GM21390 (cell line): ENCODE data around the gene NUP188.

Experiments used
- ATAC-seq: cut with Tn5 transposase; IDR thresholded peaks from one replicate; pipeline ENCODE4 v1.9.1; 2021; ENCODE audit not compliant: unreplicated experiment

NUP188 gene

DNA sequence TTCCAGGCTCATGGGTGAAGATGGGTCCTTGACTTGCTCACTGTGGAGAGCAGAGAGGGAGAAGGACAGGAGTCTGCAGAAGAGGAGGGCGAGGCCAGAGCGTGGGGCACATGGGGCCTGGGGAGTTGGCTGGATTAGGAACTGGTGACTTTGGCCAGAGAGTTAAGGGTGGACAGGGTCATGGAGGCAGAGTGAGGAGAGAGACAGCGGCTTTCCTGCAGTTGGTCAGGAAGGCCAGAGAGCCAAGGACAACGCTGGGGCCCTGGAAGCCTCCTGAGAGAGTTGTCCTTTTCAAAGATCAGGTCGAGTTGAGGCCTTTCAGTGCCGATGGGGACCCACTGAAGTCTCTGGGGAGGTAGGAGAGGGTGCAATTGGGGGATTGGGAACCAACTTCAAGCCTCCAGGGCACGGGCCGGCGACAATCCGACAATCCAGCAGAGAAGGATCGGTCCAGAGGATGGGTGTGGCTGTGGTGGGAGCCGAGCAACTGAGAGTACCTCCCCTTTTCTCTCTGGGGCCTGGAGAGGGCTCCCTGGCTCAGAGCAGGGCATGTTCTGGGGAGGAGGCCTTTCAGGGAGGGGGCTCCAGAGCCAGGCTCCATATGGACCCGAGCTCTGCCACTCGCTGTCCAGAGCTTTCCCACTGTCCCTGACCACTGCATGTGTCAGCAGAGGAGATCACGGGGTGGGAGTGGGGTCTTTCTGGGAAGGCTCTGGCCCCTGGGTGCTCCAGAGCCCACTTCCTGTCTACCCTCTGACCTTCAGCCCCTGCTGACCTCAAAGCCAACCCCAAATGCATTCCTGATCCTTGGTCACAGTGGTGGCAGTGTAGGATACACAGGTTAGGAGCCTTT is 34.2 kb upstream of the NUP188 start:
- ATAC-seq: no peak

DNA sequence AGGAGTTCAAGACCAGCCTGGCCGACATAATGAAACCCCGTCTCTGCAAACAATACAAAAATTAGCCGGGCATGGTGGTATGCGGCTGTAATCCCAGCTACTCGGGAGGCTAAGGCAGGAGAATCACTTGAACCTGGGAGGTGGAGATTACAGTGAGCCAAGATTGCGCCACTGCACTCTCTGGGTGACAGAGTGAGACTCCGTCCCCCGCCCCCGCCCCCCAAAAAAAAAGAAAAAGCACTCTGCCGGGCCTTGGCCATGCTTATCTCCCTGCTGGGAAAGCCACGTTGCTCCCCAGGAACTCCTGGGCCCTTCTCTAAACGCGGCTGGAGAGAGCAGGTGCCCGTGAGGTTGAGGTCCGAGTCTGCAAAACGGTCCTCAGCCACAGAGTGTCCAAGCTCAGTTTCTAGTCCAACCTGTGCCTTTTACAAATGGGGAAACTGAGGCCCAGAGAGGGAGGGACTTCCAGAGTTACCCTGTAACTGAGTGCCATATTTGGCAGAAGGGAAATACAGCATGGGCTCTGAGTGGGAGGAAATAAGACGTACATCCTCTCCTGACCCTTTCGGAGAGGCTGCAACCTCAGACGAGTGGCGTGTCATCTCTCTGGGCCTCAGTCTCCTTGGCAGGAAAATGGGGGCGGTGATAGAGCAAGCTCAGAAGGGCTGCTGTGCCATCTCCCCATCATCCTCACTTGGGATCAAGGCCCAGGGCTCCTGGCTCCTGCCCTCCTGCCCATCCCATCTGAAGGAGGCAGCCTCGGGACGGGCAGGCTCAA is 33.3 kb upstream of the NUP188 start:
- ATAC-seq: no peak

DNA sequence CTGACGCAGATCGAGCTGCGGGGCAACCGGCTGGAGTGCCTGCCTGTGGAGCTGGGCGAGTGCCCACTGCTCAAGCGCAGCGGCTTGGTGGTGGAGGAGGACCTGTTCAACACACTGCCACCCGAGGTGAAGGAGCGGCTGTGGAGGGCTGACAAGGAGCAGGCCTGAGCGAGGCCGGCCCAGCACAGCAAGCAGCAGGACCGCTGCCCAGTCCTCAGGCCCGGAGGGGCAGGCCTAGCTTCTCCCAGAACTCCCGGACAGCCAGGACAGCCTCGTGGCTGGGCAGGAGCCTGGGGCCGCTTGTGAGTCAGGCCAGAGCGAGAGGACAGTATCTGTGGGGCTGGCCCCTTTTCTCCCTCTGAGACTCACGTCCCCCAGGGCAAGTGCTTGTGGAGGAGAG is 31.3 kb upstream of the NUP188 start:
- ATAC-seq: no peak

DNA sequence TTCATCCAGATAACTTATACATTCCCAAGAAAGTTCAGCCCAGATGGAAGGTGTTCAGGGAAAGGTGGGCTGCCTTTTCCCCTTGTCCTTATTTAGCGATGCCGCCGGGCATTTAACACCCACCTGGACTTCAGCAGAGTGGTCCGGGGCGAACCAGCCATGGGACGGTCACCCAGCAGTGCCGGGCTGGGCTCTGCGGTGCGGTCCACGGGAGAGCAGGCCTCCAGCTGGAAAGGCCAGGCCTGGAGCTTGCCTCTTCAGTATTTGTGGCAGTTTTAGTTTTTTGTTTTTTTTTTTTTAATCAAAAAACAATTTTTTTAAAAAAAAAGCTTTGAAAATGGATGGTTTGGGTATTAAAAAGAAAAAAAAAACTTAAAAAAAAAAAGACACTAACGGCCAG is 30.8 kb upstream of the NUP188 start:
- no peak for ATAC-seq

DNA sequence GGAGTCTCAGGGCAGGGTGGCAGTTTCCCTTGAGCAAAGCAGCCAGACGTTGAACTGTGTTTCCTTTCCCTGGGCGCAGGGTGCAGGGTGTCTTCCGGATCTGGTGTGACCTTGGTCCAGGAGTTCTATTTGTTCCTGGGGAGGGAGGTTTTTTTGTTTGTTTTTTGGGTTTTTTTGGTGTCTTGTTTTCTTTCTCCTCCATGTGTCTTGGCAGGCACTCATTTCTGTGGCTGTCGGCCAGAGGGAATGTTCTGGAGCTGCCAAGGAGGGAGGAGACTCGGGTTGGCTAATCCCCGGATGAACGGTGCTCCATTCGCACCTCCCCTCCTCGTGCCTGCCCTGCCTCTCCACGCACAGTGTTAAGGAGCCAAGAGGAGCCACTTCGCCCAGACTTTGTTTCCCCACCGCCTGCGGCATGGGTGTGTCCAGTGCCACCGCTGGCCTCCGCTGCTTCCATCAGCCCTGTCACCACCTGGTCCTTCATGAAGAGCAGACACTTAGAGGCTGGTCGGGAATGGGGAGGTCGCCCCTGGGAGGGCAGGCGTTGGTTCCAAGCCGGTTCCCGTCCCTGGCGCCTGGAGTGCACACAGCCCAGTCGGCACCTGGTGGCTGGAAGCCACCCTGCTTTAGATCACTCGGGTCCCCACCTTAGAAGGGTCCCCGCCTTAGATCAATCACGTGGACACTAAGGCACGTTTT is 30.2 kb upstream of the NUP188 start:
- no peak for ATAC-seq

DNA sequence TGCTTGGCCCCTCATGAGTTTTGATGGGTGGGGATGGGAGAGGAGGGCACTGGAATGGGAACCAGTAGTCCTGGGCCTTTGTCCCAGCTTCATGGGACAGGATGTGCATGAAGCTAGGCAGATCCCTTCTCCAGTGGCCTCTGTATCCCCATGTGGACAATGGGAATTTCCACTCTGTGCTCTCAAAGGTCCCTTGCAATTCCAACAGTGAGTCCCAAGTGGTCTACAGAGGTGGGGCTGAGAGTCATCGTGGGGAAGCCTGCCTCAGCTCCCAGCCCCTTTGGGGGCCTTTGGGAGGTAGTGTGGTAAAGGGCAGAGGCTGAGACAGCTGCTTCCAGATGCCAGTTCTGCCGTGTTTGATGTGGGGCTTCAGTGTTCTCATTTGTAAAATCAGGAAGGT is 28.6 kb upstream of the NUP188 start:
- no peak for ATAC-seq

DNA sequence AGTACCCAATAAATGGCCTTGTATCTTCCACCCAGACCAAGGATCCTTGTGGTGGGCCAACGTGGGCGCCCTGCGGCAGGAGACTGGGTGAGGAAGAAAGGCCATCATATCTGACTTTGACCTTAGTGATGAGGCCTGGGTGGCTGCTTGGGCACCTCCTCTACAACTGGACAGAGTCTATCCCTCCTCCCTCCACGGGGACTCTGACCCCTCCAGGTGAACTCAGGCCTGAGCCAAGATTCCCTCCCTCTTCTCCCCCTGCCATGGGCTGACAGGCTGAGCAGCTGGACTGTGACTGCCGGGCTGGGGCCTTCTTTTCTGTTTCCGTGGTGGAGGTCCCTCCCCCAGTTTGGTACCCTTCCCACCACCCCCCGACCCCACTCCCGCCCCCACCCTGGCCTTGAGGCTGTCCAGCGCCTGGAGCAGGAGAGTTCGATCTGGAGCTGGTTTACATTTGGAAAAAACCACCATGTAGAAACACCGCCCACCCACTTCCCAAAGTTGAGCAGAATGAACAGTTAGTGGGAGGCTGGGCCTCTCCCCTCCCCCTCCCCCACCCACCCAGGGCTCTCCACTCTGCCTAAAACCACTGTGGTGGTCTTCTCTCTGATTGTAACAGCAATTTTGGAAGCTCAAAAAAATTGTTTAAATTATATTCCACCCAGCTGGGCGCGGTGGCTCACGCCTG is 28.0 kb upstream of the NUP188 start:
- no peak for ATAC-seq

DNA sequence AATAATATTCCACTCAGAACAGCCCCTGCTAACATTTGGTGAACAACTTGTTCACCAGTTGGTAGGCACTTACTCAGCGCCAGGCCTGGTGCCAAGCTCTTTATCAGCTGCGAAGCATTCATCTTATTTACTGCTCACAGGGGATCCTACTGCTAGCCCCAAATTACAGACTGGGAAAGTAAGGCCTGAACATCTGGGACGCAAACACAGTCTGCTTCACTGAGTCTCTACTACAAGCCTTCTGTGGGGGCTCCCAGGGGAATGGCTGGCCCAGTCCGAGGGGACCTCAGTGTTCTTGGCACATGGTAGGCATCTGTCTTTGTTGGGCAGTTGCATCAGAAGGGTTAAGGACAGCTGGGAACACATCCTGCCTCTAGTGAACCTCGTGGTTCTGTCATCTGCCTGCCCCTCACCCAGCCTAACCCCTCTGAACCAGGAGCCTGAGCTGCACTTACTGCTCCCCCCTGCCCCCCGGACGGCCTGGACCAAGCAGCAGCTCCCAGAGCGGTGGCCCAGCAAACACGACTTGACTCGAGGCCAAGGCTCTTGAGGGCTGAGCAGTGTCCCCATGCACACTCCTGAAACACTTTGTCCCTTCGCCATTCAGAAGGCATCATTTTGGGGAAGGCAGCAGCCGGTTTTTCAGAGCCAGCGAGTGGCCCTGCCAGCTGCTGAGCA is 27.0 kb upstream of the NUP188 start, which contains the start of gene PHYHD1:
Gene PHYHD1, plus strand, starts transcription at position 602 of the 678 bp plus-strand sequence. CDS start 1,342 bp downstream, outside the sequence.
- ATAC-seq: no peak

DNA sequence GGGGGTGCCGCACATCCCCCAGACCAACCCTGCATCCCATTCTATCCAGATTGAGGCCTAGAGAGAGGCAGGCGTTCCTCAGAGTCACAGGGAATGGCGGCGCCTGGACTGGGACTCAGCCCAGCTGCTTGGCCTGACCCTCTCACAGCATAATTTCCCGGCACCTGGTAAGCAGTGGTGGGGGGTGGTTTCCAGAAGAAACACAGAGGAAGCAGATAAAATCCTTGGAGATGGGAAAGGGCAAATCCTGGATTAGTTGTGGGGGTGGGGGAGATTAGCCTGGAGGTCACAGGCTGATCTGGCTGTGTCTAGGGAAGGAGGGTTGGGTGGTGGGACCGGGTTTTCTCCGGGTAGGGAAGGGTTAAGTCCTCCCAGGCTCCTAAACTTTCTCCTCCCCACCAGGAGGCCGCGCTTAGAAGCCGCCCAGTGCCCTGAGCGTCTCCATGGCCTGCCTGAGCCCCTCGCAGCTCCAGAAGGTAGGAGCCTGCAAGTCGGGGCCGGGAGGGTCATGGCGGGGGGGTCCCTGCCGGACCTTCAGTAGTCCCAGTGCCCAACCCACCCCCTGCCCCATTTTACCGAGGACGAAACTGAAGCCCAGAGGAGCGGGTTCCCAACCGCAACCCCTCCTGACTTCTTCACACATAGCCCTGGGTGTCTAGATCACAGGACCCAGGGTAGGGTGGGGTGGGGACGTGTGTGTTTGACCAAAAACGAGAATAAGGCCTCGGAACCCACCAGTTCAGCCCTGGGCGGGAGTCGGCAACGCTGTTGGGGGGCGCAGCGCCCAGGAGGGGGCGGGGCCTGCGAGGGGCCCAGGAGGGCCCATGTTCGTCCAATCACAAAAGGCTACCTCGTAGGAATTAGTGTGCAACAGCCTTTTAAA is 25.4 kb upstream of the NUP188 start:
- ATAC-seq: no peak

DNA sequence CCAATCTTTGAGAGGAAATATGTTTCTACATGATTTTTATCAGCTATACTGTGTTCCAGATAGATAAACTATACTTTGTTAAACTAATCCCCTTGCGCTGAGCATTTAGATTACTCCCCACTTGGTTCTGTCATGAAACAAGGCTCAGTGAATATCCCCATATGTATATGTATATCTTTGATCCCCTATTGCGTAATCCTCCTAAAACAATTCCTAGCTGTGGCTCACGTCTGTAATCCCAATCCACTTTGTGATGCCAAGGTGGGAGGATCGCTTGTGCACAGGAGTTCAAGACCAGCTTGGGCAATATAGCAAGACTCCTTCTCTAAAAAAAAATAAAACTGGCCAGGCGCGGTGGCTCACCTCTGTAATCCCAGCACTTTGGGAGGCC is 24.0 kb upstream of the NUP188 start:
- ATAC-seq: no peak

DNA sequence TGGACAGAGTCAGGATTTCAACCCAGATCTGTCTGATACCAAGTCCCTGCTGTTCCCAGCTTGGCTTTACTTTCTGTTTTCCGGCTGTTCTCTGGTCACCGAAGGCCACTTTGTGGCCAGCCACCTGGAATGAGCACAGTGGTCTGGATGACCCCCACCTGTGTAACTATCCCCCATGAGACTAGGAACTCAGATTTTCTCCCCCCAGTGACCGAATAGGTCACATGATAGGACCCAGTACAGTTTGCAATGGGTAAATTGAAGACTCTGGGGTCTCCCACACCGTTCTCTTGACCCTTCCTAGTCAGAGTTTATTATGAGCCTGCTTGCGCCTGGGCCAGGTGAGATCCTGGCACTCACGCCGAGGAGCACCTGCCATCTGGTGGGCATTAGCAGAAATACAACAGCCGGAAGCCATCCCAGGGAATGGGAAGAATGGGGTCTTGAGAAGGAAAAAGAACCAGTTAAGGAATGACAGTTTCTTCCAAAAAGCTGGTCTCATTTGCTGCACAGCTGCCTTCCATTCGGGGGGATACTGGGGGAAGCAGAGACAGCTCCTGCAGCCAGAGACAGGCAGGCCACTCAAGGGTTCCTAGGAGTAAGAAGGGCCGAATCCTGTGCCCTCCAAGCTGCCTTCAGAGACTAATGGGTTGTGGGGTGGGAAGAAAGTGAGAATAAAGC is 19.6 kb upstream of the NUP188 start:
- ATAC-seq: no peak

DNA sequence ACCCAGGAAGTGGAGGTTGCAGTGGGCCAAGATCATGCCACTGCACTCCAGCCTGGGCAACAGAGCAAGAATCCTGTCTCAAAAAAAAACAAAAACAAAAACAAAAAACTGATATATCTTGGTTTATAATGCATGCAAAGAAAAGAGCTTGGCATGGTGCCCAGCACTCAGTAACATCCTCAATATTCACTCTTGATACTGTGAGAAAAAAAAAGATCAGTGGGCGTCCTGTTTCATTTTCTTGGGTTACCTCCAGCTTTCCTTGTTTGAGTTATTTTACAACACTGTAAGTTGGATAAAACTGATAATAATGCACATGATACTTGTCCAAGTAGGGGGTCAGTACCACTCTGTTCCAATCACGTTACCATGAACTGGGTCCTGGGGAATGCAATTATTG is 18.9 kb upstream of the NUP188 start:
- ATAC-seq: no peak

DNA sequence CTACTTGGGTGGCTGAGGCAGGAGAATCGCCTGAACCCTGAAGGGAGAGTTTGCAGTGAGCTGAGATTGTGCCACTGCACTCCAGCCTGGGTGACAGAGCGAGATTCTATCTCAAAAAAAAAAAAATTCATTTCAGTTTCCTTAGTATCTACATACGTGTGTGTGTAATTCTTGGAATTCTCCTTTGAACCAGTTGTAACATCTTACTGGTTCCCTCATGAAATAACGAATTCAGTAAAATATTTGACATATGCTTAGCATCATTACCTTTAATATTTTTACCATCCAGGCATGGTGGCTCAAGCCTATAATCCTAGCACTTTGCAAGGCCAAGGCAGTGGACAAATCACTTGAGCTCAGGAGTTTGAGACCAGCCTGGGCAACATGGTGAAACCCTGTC is 17.9 kb upstream of the NUP188 start:
- no peak for ATAC-seq

DNA sequence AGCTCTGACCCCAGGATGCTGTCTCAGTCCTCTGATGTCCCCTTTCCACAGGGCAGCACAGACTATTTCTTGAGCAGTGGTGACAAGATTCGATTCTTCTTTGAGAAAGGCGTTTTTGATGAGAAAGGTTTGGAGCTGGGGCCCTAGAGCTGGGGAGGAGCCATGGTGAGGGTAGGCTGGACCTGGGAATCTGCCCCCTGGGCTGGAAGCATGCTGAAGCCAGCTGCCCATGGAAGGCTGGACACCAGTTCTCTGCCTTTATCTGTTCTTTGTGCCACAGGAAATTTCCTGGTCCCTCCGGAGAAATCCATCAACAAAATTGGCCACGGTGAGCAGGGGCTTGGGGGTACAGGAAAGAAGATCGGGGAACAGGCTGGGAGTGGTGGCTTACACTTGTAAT is 13.8 kb upstream of the NUP188 start:
- ATAC-seq: no peak

DNA sequence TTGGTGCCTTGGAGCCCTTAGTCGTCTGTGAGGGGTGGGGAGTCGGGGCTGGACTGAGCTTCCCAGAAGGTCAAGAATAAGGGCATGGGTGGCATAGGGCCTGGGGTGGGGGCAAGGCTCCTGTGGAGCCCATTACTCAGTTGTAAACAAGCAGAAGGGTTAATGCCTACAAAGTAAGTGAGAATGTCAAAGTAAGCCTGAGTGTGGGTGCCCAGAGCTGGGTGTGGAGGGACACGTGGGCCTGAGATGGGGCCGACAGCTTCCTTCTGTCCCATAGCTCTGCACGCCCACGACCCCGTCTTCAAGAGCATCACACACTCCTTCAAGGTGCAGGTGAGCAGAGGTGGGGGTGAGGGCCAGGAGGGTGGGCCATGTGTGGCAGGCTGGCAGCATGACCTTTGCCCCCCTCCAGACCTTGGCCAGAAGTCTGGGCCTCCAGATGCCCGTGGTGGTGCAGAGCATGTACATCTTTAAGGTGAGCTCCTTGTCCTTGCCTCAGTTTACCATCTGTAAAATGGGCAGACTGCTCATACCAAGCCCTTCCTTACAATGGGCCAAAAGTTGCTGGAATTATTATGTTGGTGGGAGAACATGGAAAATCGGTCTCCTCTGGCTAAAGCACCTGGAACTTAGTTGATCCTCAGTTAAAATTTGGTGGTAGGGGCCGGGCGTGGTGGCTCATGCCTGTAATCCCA is 11.2 kb upstream of the NUP188 start:
- no peak for ATAC-seq

DNA sequence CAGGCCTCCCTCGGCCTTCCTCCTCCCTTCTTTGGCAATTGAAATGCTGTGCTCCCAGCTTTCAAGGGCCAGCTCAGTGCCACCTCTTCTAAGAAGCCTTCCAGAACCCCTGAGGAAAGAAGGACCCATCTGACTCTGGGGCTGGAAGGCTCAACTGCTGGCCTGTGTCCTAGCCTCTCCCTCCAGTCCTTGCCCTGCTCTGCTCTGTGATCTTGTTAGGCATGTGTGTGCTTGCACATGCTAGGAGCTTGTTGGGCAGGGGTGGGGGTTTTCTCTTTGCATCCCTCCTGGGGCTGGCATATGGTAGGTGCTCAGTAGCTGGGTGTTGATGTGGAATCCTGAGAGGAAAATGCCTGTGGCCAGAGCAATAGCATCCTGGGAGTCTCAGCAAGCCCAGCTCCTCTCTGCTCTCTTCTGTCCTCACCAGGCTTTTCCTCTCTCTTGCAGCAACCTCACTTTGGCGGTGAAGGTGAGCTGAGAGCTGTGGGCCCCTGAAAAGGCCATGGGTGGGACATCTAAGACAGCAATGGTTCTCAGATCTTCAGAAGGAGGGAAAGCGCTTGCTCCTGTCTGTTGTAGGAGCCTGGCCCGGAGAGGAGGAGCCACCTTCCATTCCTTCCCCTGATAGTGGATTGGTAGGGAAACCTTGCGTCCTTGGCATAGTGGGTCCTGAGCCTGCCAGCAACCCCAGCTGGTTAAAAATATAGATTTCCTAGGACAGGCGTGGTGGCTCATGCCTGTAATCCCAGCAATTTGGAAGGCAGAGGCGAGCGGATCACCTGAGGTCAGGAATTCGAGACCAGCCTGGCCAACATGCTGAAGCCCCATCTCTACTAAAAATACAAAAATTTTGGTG is 10.0 kb upstream of the NUP188 start:
- no peak for ATAC-seq

DNA sequence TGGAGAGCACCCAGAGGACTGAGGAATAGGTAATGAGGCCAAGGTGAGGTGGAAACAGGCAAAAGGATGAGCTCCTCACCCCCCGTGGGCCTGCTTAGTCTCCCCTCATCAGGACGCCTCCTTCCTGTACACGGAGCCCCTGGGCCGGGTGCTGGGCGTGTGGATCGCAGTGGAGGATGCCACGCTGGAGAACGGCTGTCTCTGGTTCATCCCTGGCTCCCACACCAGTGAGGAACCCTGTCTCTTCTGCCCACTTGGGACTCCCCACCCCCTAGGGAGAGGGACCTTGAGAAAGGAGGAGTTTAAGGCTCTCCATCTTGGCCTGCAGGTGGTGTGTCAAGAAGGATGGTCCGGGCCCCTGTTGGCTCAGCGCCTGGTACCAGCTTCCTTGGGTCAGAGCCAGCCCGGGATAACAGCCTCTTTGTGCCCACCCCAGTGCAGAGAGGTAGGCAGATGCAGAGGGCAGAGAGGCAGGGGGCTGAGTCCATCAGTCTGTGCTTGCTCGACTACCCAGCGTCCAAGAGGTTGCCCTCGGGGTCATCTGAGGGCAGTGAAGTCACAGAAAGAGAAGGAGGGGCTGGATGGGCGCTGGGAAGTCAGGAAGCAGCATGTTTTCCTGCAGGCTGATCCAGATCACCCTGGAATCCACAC is 7.1 kb upstream of the NUP188 start:
- ATAC-seq: no peak
